GM21717 (cell line): ENCODE results near the gene USP54.

Source experiments
- ATAC-seq: cut with Tn5 transposase; IDR thresholded peaks from one replicate; pipeline ENCODE4 v1.9.1; 2021; ENCODE audit warnings: mild to moderate bottlenecking, moderate library complexity; ENCODE audit not compliant: unreplicated experiment

USP54 gene

DNA sequence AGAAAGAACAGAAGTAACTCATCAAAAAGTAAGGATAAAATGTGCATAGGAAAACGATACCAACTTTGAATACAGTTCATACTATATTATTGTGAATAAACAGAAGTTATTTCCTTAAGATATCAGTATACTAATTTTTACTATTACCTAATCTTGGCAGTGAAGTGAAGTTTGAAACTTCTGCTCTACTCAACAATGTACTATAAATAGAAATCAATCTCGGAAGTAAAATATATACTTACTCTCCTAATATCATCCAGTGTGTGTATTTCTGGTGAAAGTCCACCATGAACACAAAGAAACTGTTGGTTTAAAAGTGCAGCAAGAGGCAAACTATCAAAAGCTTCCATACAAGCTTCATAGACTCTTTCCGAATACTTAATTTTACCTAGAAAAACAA lies 119.9 kb downstream of the USP54 start:
- no peak for ATAC-seq

DNA sequence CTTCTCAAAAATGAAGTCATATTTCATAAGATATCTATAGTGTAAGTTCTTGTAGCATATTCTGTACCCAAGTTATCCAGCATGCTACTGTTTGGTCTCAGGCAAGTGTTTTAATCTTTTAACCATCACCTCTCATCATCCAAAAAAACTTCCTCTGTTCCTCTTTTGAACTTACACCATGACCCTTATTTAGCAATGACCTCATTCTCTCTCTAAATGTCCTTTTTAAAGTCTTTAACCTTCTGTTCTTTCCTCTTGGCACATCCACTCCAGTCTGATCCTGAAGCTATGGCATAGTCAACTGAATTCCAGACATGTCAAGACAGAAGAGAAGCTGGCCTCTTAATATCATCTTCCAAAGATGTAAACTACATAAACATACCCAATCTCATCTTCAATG lies 121.6 kb downstream of the USP54 start:
- no peak for ATAC-seq

DNA sequence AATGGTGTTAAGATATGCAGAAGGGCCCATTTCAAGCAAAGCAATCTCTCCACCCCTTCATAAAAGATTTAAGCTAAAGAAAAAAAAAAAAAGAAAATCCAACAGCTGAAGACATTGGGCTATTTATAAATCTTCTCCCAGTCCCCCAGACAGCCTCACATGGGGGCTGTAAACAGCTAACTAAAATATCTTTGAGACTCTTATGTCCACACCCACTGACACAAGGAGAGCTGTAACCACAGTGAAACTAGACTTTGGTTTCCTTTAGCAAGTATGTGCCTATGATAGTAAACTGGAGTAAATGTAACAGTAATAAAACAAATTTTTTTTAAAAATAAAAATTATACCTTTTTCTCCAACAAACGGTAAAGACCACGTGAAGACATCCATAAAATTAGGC lies 123.9 kb downstream of the USP54 start:
- no peak for ATAC-seq

DNA sequence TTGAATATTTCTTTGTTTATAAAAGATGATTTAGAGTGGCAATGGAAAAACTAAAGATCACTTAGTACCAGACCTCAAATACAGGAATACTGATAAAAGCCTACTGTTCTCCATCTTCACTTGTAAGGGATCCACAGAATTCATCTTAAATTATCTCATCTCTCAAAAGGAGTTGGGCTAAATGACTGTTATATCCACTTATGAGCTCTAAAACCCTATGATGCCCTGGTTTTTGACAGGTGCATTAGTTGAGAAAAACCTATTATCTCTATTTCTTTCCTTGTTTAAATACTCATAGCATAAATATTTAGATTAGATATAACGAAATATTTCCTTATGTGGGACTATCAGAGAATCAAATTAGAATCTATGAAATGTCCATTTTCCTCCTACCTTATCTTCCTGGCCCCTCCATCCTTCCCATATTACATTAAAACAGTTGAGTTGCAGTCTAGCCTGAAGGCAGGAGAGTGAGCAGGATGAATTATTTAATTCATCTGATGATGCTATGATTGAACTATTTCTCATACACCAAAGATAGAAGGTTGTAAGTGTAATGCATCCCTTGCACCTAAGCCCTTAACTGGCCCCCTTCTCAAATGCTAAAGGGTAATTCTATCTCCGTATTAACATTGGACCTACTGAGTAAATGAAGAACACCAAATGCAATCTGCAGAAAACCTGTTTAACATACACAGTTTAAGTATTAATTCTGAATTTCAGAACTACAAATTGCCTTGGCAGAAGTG lies 125.0 kb downstream of the USP54 start:
- no peak for ATAC-seq

DNA sequence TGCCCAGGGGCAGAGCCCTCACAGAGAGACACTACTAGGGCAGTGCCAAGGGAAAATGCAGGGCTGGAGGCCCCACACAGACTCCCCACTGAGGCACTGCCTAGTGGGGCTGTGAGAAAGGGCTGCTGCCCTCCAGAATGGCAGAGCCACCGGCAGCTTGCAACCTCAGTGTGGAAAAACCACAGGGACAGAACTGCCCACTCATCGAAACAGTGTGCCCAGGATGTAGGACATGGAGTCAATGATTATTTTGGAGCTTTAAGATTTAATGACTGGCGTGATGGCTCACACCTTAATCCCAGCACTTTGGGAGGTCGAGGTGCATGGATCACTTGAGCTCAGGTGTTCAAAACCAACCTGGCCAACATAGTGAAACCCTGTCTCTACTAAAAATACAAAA lies 130.2 kb downstream of the USP54 start:
- ATAC-seq = no peak

DNA sequence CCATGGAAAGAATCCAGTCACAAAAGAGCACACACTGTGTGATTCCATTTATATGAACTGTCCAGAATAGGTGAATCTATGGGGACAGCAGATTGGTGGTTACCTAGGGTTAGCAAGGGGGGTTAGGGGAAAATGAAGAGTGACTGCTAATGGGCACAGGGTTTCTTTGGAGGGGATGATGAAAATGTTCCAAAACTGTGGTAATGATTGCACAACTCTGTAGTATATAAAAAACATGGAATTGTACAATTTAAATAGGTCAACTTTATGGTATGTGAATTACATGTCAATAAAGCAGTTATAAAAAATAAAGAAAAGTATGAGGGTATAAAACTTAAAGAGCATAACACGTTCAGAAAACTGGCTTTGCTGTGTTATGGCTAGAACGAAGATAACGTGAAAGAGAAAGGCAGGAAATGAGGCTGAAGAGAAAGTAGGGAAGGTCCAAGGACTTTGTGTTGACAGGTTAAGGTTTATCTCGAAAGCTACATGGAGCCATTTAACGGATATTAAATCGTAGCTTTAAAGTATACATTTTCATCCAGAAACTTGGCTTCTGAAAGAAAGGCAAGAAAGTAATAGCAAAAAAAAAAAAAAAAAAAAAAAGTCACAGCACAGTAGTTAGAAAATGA lies 131.3 kb downstream of the USP54 start:
- ATAC-seq = no peak

DNA sequence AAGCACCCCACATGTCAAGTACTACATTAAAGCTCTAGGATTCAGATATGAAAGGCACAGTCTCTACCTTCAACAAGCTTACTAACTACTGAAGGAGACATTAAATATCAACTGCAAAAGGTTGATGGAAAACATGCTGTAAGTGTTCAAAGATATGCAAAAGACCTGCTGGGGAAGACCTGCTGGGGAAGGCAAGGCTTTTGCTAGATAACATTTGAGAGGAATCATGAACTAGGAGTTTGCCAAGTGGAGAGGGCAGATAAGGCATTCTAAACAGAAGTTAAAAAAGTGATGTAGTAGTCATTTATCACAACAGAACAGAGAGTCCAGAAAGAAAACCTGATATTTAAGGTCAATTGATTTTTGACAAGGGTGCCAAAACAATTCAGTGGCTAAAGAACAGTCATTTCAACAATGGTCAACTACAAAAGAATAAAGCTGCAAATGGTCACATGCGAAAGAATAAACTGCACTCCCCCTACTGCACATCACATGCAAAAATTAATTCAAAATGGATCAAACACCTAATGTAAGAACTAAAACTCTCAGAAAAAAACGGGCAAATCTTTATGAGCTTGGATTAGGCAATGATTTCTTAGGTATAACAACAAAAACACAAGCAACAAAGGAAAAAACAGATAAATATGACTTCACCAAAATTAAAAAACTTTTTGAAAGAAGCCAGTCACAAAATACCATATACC lies 134.8 kb downstream of the USP54 start:
- no peak for ATAC-seq

DNA sequence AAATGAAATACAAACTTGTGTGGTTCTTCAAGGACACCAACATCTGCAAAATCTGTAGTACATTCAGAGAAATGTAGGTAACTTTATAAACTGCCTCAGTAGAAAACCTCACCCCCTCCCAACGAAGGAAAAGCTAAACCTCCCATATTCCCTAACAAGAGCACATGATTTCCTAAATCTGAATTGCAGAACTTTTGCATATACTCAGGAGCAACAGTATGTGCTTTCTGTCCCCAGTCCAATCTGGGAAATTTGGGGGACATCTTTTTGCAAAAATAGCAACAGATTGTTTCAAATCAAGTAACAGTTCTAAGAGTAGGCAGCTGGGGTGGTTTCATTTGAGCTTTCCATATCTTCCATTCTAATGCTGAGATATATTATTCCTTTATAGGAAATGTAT lies 142.0 kb downstream of the USP54 start:
- ATAC-seq = no peak

DNA sequence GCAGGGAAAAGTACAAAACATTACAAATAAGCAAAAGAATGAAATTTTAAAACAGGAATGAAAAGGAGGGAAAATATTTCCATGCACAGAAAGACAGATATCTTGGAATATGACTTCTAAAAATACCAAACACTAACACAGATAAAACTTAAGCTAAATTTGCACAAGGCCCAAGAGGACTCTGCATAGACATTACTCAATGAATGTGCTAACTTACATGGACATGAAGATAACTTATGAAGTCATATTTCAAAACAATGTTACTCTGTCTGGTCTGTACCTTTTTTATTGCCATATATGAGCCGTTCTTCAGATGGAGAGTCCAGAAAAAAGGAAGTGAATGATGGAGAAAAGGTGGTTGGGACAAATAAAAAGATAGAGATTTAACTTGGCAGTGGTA lies 142.8 kb downstream of the USP54 start:
- ATAC-seq = no peak
